Measurements from ENCODE around the gene DHX32. TPM values are rescaled to one million over a fixed set of nuclear protein-coding genes. Genes with fewer than 3 reads are reported as not detected.

The DHX32 gene
- total RNA-seq, 1 experiment from 2014 or later: 12.0 TPM

GRCh38 chr10:125882596-125882995 lies 1.5 kb upstream of the DHX32 start:
- H2BK15ac ChIP-seq (ENCODE audit: low read depth, low read length): no peak overlapping the region
- no peaks in the 10 kb centered on the region for H3K9me3 ChIP-seq (ENCODE audit: control insufficient read depth, low read depth, low read length)
- H2BK120ac ChIP-seq (ENCODE audit: low read depth, low read length, poor library complexity, severe bottlenecking): no peak overlapping the region
- no peak overlapping the region for H3K9ac ChIP-seq (ENCODE audit: extremely low read depth, insufficient read length, low read length)
- no peaks in the 10 kb centered on the region for H3K79me2 ChIP-seq (ENCODE audit: insufficient read depth, low read length)
- H3K9me3 Mint-ChIP-seq: peaks cover 3 to 5% of the 10 kb centered on the region in 2 experiments; a peak in 4 of 5 replicates
- H3K79me1 ChIP-seq (ENCODE audit: insufficient read depth, low read depth, low read length, poor library complexity, severe bottlenecking): no peaks in the 10 kb centered on the region
- H3K27ac Mint-ChIP-seq: no peak overlapping the region
- no peak overlapping the region for H2BK5ac ChIP-seq (ENCODE audit: insufficient read length, low read length)
- no peak overlapping the region for H3K56ac ChIP-seq (ENCODE audit: insufficient read length, low read depth, low read length)
- H3K4me3 Mint-ChIP-seq: no peak overlapping the region
- H3K4me2 ChIP-seq (ENCODE audit: insufficient read depth, insufficient read length, low read length): no peak overlapping the region
- no CpG with 5 or more reads among the region's 1 CpG for WGBS (ENCODE audit: extremely low coverage, insufficient read length, low lambda C conversion rate)
- no peak overlapping the region for H3K14ac ChIP-seq (ENCODE audit: insufficient read depth, low read length)
- peaks cover 7% of the 10 kb centered on the region for H3K4me1 ChIP-seq (ENCODE audit: insufficient read depth, low read length)
- H3K27me3 Mint-ChIP-seq (ENCODE audit: low read depth): peaks cover 9% of the 10 kb centered on the region
- H3T11ph ChIP-seq (ENCODE audit: low read length): no peak overlapping the region
- H3K4ac ChIP-seq (ENCODE audit: low read depth, low read length): no peak overlapping the region
- H3K23ac ChIP-seq (ENCODE audit: insufficient read length, low read depth, low read length): no peak overlapping the region
- H4K20me1 ChIP-seq (ENCODE audit: control insufficient read depth, insufficient read depth, insufficient read length): no peaks in the 10 kb centered on the region
- H2BK12ac ChIP-seq (ENCODE audit: insufficient read length, low read depth, low read length): no peak overlapping the region
- H3K4me1 Mint-ChIP-seq: peaks cover 27 to 28% of the 10 kb centered on the region in 2 experiments
- H4K8ac ChIP-seq (replicated peaks; ENCODE audit: insufficient read length, low read depth, low read length): no peak overlapping the region
- peaks cover 19 to 25% (median 20%) of the 10 kb centered on the region in 3 experiments for H3K36me3 Mint-ChIP-seq (ENCODE audit: insufficient read depth in 1 of 3, low read depth in 3 of 3)
- no peak overlapping the region for H2AK5ac ChIP-seq (ENCODE audit: insufficient read length, low read length)
- H2AFZ ChIP-seq (ENCODE audit: low read length): no peak overlapping the region
- H4K91ac ChIP-seq (ENCODE audit: insufficient read length, low read depth, low read length): no peak overlapping the region
- peaks cover 2% of the 10 kb centered on the region for H3K23me2 ChIP-seq (ENCODE audit: insufficient read length, low read depth, low read length, poor library complexity, severe bottlenecking)
- TF ChIP-seq CTCF (conservative IDR thresholded peaks at IDR 0.05): no peak
- no peak overlapping the region for H3K18ac ChIP-seq (ENCODE audit: insufficient read length, low read depth, low read length)
- DNase-seq: no peak
- no peak overlapping the region for H4K5ac ChIP-seq (ENCODE audit: insufficient read length, low read depth, low read length)
- no peak overlapping the region for H2BK20ac ChIP-seq (ENCODE audit: low read depth, low read length, poor library complexity, severe bottlenecking)
- no peak overlapping the region for H3K27ac ChIP-seq (ENCODE audit: insufficient read length, low read depth, low read length)
- no peaks in the 10 kb centered on the region for H3K27me3 ChIP-seq (ENCODE audit: insufficient read depth, low read length)
